Activated T-cell treated with anti-CD3 and anti-CD28 coated beads, Interleukin-2, amount 50 U/mL, for 48 hours (primary cell): Measurements from ENCODE around the gene DOCK4.
"Not testable (repeated sequence)": the region's sequence is repeated elsewhere in the genome, so short reads cannot be mapped to it uniquely, and the experiment has no call there.

Experiments
- DNase-seq, 2 experiments: peaks; one replicate each; pipeline ENCODE4 v3.0.0-alpha.2; 2020

Gene DOCK4

GRCh38 chr7:112129655-112130323 is 76.4 kb downstream of the DOCK4 start:
- DNase-seq, result no peak

GRCh38 chr7:112128461-112129425 is 77.5 kb downstream of the DOCK4 start:
- DNase-seq, result not testable (repeated sequence)

GRCh38 chr7:112128041-112128440 is 78.2 kb downstream of the DOCK4 start:
- not testable (repeated sequence) for DNase-seq

- no peak for DNase-seq
Observed at GRCh38 chr7:112125250-112125649, 80.9 kb downstream of the DOCK4 start.

- no peak for DNase-seq
Observed at GRCh38 chr7:112124061-112124766, 82.0 kb downstream of the DOCK4 start.

GRCh38 chr7:112122798-112123197 is 83.4 kb downstream of the DOCK4 start:
- DNase-seq, result no peak

- DNase-seq, result no peak
Observed at GRCh38 chr7:112122144-112122543, 84.1 kb downstream of the DOCK4 start.

- DNase-seq, result no peak
Observed at GRCh38 chr7:112121318-112121717, 84.9 kb downstream of the DOCK4 start.

- no peak for DNase-seq
Observed at GRCh38 chr7:112120696-112121217, 85.4 kb downstream of the DOCK4 start.

- DNase-seq, result no peak
Observed at GRCh38 chr7:112118581-112119566, 87.3 kb downstream of the DOCK4 start.

- no peak for DNase-seq
Observed at GRCh38 chr7:112116894-112117293, 89.3 kb downstream of the DOCK4 start.

- no peak for DNase-seq
Observed at GRCh38 chr7:112116358-112116757, 89.8 kb downstream of the DOCK4 start.

- DNase-seq, result no peak
Observed at GRCh38 chr7:112115880-112116279, 90.3 kb downstream of the DOCK4 start.

- no peak for DNase-seq
Observed at GRCh38 chr7:112113913-112114575, 92.2 kb downstream of the DOCK4 start.

- DNase-seq, result no peak
Observed at GRCh38 chr7:112112822-112113255, 93.4 kb downstream of the DOCK4 start.

- DNase-seq, result no peak
Observed at GRCh38 chr7:112110651-112111050, 95.5 kb downstream of the DOCK4 start.

- no peak for DNase-seq
Observed at GRCh38 chr7:112110175-112110574, 96.0 kb downstream of the DOCK4 start.

- DNase-seq, result no peak
Observed at GRCh38 chr7:112108981-112109380, 97.2 kb downstream of the DOCK4 start.

GRCh38 chr7:112105584-112106530 is 100.3 kb downstream of the DOCK4 start:
- DNase-seq, result no peak

GRCh38 chr7:112104120-112104519 is 102.1 kb downstream of the DOCK4 start:
- DNase-seq, result no peak
